Panc1 (cell line): ENCODE measurements around the gene ZNF140. TPM values are rescaled to one million over a fixed set of nuclear protein-coding genes. Genes with fewer than 3 reads are reported as not detected.

ENCODE experiments used
- ATAC-seq: fragments of 200-7000 bp; cut with Tn5 transposase; 2 replicates; pipeline ENCODE4 v1.9.1; 2020; ENCODE audit warnings: mild to moderate bottlenecking, moderate library complexity
- BruUV-seq: library from RNA; stranded (reverse); fragments of 400-500 nt; replicated peaks from 2 replicates; lab custom pipeline; 2021; lab: Mats Ljungman, UMichigan
- CTCF ChIA-PET: fragments of 300-600 bp; sonication (Branson Sonifier 250); formaldehyde crosslinking; loops from one replicate; lab custom pipeline; 2022; ENCODE audit warnings: antibody characterized with exemption; lab: Charles Lee
- POLR2A ChIA-PET: fragments of 300-600 bp; sonication (Branson Sonifier 250); formaldehyde crosslinking; loops from one replicate; lab custom pipeline; 2022; ENCODE audit warnings: antibody characterized with exemption; lab: Charles Lee
- DNase-seq: peaks from one replicate; pipeline ENCODE4 v3.0.0-alpha.2; 2010; ENCODE audit warnings: low read depth, low spot score
- H3K27ac ChIP-seq: 2 replicates; pipeline ENCODE4 v1.5.1; 2011; ENCODE audit warnings: mild to moderate bottlenecking, low read length, inconsistent platforms
- H3K27me3 ChIP-seq: fragments of 200-500 bp; sonication (Bioruptor generic); 2 replicates; pipeline ENCODE4 v1.6.0; 2014; ENCODE audit warnings: low read length, inconsistent platforms; ENCODE audit not compliant: control insufficient read depth, insufficient read depth
- H3K36me3 ChIP-seq: fragments of 200-500 bp; sonication (Bioruptor generic); 2 replicates; pipeline ENCODE4 v1.5.1; 2014; ENCODE audit warnings: inconsistent platforms, mild to moderate bottlenecking, low read length, moderate library complexity; ENCODE audit not compliant: control insufficient read depth, insufficient read depth
- H3K4me1 ChIP-seq: 2 replicates; pipeline ENCODE4 v1.5.1; 2011; ENCODE audit warnings: inconsistent platforms, mild to moderate bottlenecking, low read length, moderate library complexity; ENCODE audit not compliant: control insufficient read depth, insufficient read depth
- H3K4me3 ChIP-seq, 2 experiments: 2 replicates each; pipeline ENCODE4 v1.5.1; 2011 to 2012; ENCODE audit warnings: low read depth in 2 of 2, low read length in 2 of 2, mild to moderate bottlenecking in 2 of 2, inconsistent platforms in 1 of 2, moderate library complexity in 1 of 2
- H3K9me3 ChIP-seq: fragments of 200-500 bp; sonication (Bioruptor generic); 2 replicates; pipeline ENCODE4 v1.5.1; 2014; ENCODE audit warnings: low read depth, mild to moderate bottlenecking, inconsistent platforms, low read length, moderate library complexity; ENCODE audit not compliant: control insufficient read depth, insufficient read depth
- CTCF ChIP-seq: fragments of 450-650 bp; IDR thresholded peaks from 2 replicates; pipeline ENCODE4 v1.5.1; 2017; ENCODE audit warnings: mild to moderate bottlenecking
- POLR2AphosphoS5 ChIP-seq: IDR thresholded peaks from 2 replicates; pipeline ENCODE4 v1.6.1; 2012; ENCODE audit warnings: mild to moderate bottlenecking, low read depth, low read length, moderate library complexity
- REST ChIP-seq, 2 experiments: IDR thresholded peaks; 2 replicates each; pipeline ENCODE4 v1.6.1; 2011 to 2012; ENCODE audit warnings: low read depth in 2 of 2, control low read depth in 1 of 2, low read length in 1 of 2, mild to moderate bottlenecking in 1 of 2, moderate library complexity in 1 of 2; ENCODE audit not compliant: insufficient read depth in 1 of 2
- SIN3A ChIP-seq: IDR thresholded peaks from 2 replicates; pipeline ENCODE4 v1.6.1; 2012; ENCODE audit warnings: low read depth, mild to moderate bottlenecking, low read length, moderate library complexity, borderline replicate concordance; ENCODE audit not compliant: insufficient read depth
- TCF7L2 ChIP-seq: IDR thresholded peaks from 2 replicates; pipeline ENCODE4 v1.6.1; 2011; ENCODE audit warnings: mild to moderate bottlenecking, low read depth, low read length, inconsistent platforms
- in situ Hi-C: cut with HindIII; loops from 2 replicates; pipeline ENCODE4 v1.10.0; 2016; ENCODE audit warnings: low sequenced_read_pairs, low pct_unique_long_range_greater_than_20kb
- intact Hi-C: fragments of 100-400 bp; cut with micrococcal nuclease; formaldehyde crosslinking; loops from one replicate; pipeline ENCODE4 v1.10.0; 2022; ENCODE audit not compliant: unreplicated experiment
- total RNA-seq: library from RNA; stranded (reverse); gene quantifications from one replicate; pipeline ENCODE4 v1.2.1, GENCODE V29; 2021; ENCODE audit not compliant: unreplicated experiment

ZNF140 gene
- total RNA-seq, 1 experiment from 2014 or later = 14.3 TPM

- Histone ChIP-seq H3K9me3 (peaks cover 80% of the 10 kb centered on the region), H3K27me3 (no peaks in the 10 kb centered on the region), H3K27ac (no peak overlapping the region), H3K36me3 (no peaks in the 10 kb centered on the region), H3K4me3 (no peak overlapping the region), H3K4me1 (no peaks in the 10 kb centered on the region)
- CTCF ChIA-PET = no interaction called here
- intact Hi-C loops = no loop called here
- no TSS peak for BruUV-seq
- in situ Hi-C loops = no loop called here
- TF ChIP-seq REST (IDR thresholded peaks at IDR 0.05; ENCODE audit: insufficient read depth in 1 of 2, low read depth in 2 of 2, low read length in 1 of 2) (no peak), SIN3A (no peak), POLR2AphosphoS5 (no peak), TCF7L2 (no peak)
- ATAC-seq (no peak), DNase-seq (no peak)
- POLR2A ChIA-PET = no interaction called here
Measured at GRCh38 chr12:133061954-133062353, 18.8 kb upstream of the ZNF140 start.

- Histone ChIP-seq H3K4me3 (no peak overlapping the region), H3K36me3 (no peaks in the 10 kb centered on the region), H3K9me3 (peaks cover 64% of the 10 kb centered on the region), H3K27me3 (no peaks in the 10 kb centered on the region), H3K4me1 (no peaks in the 10 kb centered on the region), H3K27ac (no peak overlapping the region)
- CTCF ChIA-PET = no interaction called here
- in situ Hi-C loops = no loop called here
- POLR2A ChIA-PET = no interaction called here
- ATAC-seq = no peak
- TF ChIP-seq POLR2AphosphoS5 (no peak), CTCF (no peak), REST (IDR thresholded peaks at IDR 0.05; ENCODE audit: insufficient read depth in 1 of 2, low read depth in 2 of 2, low read length in 1 of 2) (no peak), TCF7L2 (no peak), SIN3A (no peak)
- DNase-seq = no peak
- BruUV-seq = no TSS peak
- intact Hi-C loops = no loop called here
Measured at GRCh38 chr12:133063556-133063955, 17.2 kb upstream of the ZNF140 start.
